Measurements from ENCODE around the gene CD81. TPM values are rescaled to one million over a fixed set of nuclear protein-coding genes. Genes with fewer than 3 reads are reported as not detected.

CD81 gene
- total and polyA plus RNA-seq, 10 of the 15 experiments (the other 5 are each of a cell fraction or from before 2014, with no cell fraction given), result 2.0 to 145 (median 57.2) TPM

- ChIA-PET RAD21 (ENCODE audit: unreplicated experiment) (no interaction called here), CTCF (no interaction called here), POLR2A (no interaction called here), SMC1A (ENCODE audit: uncharacterized antibody, unreplicated experiment) (no interaction called here)
- in situ Hi-C loops (cut with MboI), result no loop called here
- DNase-seq (ENCODE audit: low read depth, low spot score), result no peak
- WGBS (ENCODE audit: insufficient coverage, insufficient replicate concordance, low lambda C conversion rate, missing lambda C conversion rate), result 48% methylated on average over 15 of the region's 24 CpGs
- no peak for TF ChIP-seq HSF1 (IDR thresholded peaks at IDR 0.05; ENCODE audit: low read depth, low read length)
- no peak for TF ChIP-seq FOS (IDR thresholded peaks at IDR 0.05; ENCODE audit: borderline replicate concordance, extremely low read depth, insufficient read length)
- Histone ChIP-seq H3K4me3 (no peak overlapping the region), H3K4me2 (ENCODE audit: control insufficient read depth, insufficient read depth) (no peak overlapping the region), H3K79me2 (ENCODE audit: control insufficient read depth, insufficient read depth, low read length) (peaks cover 4% of the 10 kb centered on the region; the same call in 1 of the 2 replicates), H2AFZ (ENCODE audit: control insufficient read depth, low read depth, low read length) (no peak overlapping the region), H3K27me3 (replicated peaks in 1 of 2; ENCODE audit: control insufficient read depth in 2 of 2, insufficient read depth in 2 of 2, low read length in 1 of 2) (no peaks in the 10 kb centered on the region), H3K9me3 (replicated peaks; ENCODE audit: control insufficient read depth, insufficient read depth, low read length) (no peaks in the 10 kb centered on the region), H3K36me3 (ENCODE audit: control insufficient read depth in 2 of 2, insufficient read depth in 2 of 2, low read length in 1 of 2) (peaks cover 2 to 5% of the 10 kb centered on the region in 2 experiments; a peak in 3 of 4 replicates), H3K4me1 (ENCODE audit: control insufficient read depth, insufficient read depth, low read length) (peaks cover 4% of the 10 kb centered on the region), H3K27ac (ENCODE audit: control insufficient read depth, insufficient read depth) (no peak overlapping the region), H3K9ac (ENCODE audit: control insufficient read depth, insufficient read depth, low read length) (no peak overlapping the region), H4K20me1 (ENCODE audit: control insufficient read depth, insufficient read depth) (no peaks in the 10 kb centered on the region)
- no TSS peak for BruUV-seq (replicated peaks)
- intact Hi-C loops (cut with micrococcal nuclease; ENCODE audit: unreplicated experiment), result no loop called here
- FAIRE-seq, result no peak
- ATAC-seq, result no peak
These were observed 29.8 kb downstream of the CD81 start for GRCh38 chr11:2406878-2407410.

- no peak overlapping the region for H3K4me2 ChIP-seq (ENCODE audit: control insufficient read depth, insufficient read depth)
- H3K27me3 ChIP-seq (replicated peaks in 1 of 2; ENCODE audit: control insufficient read depth in 2 of 2, insufficient read depth in 2 of 2, low read length in 1 of 2), result no peaks in the 10 kb centered on the region
- intact Hi-C loops (cut with micrococcal nuclease; ENCODE audit: unreplicated experiment) (no loop called here), in situ Hi-C loops (cut with MboI) (no loop called here)
- H3K36me3 ChIP-seq (ENCODE audit: control insufficient read depth in 2 of 2, insufficient read depth in 2 of 2, low read length in 1 of 2), result no peaks in the 10 kb centered on the region; a peak in 1 of 4 replicates
- ChIA-PET SMC1A (ENCODE audit: uncharacterized antibody, unreplicated experiment) (no interaction called here), RAD21 (ENCODE audit: unreplicated experiment) (interaction anchor here (1.3 kb wide), 1 partner anchor 104 kb away, joined by 3 read pairs; no protein-coding TSS in a partner anchor), POLR2A (no interaction called here), CTCF (interaction anchor here (1.8 kb wide), 1 partner anchor 11 kb away, joined by 6 read pairs; no protein-coding TSS in a partner anchor)
- DNase-seq (ENCODE audit: low read depth, low spot score) (no peak), FAIRE-seq (no peak), ATAC-seq (no peak)
- H4K20me1 ChIP-seq (ENCODE audit: control insufficient read depth, insufficient read depth), result no peaks in the 10 kb centered on the region
- no peak overlapping the region for H3K27ac ChIP-seq (ENCODE audit: control insufficient read depth, insufficient read depth)
- WGBS (ENCODE audit: insufficient coverage, insufficient replicate concordance, low lambda C conversion rate, missing lambda C conversion rate), result 32% methylated on average over 11 of the region's 11 CpGs
- H3K79me2 ChIP-seq (ENCODE audit: control insufficient read depth, insufficient read depth, low read length), result no peaks in the 10 kb centered on the region
- BruUV-seq (replicated peaks), result no TSS peak
- H2AFZ ChIP-seq (ENCODE audit: control insufficient read depth, low read depth, low read length), result no peak overlapping the region
- TF ChIP-seq CHD2 (IDR thresholded peaks at IDR 0.05; ENCODE audit: borderline replicate concordance, low read depth, low read length), result no peak
- TF ChIP-seq ZNF24 (IDR thresholded peaks at IDR 0.05), result no peak
- no peak for TF ChIP-seq CBX3 (IDR thresholded peaks at IDR 0.05; ENCODE audit: borderline replicate concordance, low read depth)
- no peaks in the 10 kb centered on the region for H3K4me1 ChIP-seq (ENCODE audit: control insufficient read depth, insufficient read depth, low read length)
- no peak overlapping the region for H3K9ac ChIP-seq (ENCODE audit: control insufficient read depth, insufficient read depth, low read length)
- no peak overlapping the region for H3K4me3 ChIP-seq
- no peaks in the 10 kb centered on the region for H3K9me3 ChIP-seq (replicated peaks; ENCODE audit: control insufficient read depth, insufficient read depth, low read length)
These were observed 31.6 kb downstream of the CD81 start for GRCh38 chr11:2408671-2409070.

All from GM12878 (cell line).